ENCODE results near the gene SESN1.
"Not testable (repeated sequence)": the region's sequence is repeated elsewhere in the genome, so short reads cannot be mapped to it uniquely, and the experiment has no call there.

DNA sequence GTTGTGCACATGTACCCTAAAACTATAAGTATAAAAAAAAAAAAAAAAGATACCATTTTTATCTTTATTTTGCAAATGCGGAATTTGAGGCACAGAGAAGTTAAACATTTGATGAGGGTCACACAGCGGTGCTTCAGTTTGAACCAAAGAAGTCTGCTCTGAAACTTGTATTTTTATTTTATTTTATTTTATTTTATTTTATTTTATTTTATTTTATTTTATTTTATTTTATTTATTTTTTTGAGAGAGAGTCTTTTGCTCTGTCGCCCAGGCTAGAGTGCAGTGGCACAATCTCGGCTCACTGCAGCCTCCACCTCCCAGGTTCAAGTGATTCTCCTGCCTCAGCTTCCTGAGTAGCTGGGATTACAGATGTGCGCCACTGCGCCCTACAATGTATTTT is 41.9 kb upstream of the SESN1 start:
- TF ChIP-seq, protein P1, sequence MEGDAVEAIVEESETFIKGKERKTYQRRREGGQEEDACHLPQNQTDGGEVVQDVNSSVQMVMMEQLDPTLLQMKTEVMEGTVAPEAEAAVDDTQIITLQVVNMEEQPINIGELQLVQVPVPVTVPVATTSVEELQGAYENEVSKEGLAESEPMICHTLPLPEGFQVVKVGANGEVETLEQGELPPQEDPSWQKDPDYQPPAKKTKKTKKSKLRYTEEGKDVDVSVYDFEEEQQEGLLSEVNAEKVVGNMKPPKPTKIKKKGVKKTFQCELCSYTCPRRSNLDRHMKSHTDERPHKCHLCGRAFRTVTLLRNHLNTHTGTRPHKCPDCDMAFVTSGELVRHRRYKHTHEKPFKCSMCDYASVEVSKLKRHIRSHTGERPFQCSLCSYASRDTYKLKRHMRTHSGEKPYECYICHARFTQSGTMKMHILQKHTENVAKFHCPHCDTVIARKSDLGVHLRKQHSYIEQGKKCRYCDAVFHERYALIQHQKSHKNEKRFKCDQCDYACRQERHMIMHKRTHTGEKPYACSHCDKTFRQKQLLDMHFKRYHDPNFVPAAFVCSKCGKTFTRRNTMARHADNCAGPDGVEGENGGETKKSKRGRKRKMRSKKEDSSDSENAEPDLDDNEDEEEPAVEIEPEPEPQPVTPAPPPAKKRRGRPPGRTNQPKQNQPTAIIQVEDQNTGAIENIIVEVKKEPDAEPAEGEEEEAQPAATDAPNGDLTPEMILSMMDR (IDR thresholded peaks at IDR 0.05), result not testable (repeated sequence)
- TF ChIP-seq POLR2A (IDR thresholded peaks at IDR 0.05), result not testable (repeated sequence)
